Fibroblast of lung (primary cell): ENCODE results near the gene PGA3. TPM values are rescaled to one million over a fixed set of nuclear protein-coding genes. Genes with fewer than 3 reads are reported as not detected.

Experiments used
- DNase-seq, 2 donors: peaks; one replicate each; pipeline versions ENCODE4 v3.0.0 to v3.0.0-alpha.2; 2010; ENCODE audit warnings: low read depth in 2 of 2
- H2AFZ ChIP-seq: 2 replicates; pipeline ENCODE4 v1.5.1; 2012; ENCODE audit warnings: low read length, control low read depth, inconsistent platforms
- H3K27ac ChIP-seq: 2 replicates; pipeline ENCODE4 v1.5.1; 2011; ENCODE audit warnings: low read length, control low read depth; ENCODE audit not compliant: insufficient read depth
- H3K27me3 ChIP-seq: 2 replicates; pipeline ENCODE4 v1.5.1; 2011; ENCODE audit warnings: mild to moderate bottlenecking, low read length; ENCODE audit not compliant: control insufficient read depth, insufficient read depth
- H3K36me3 ChIP-seq: 2 replicates; pipeline ENCODE4 v1.5.1; 2011; ENCODE audit warnings: low read length; ENCODE audit not compliant: control insufficient read depth, insufficient read depth
- H3K4me1 ChIP-seq: 2 replicates; pipeline ENCODE4 v1.5.1; 2011; ENCODE audit warnings: low read length; ENCODE audit not compliant: control insufficient read depth, insufficient read depth; ENCODE audit errors: extremely low read depth
- H3K4me2 ChIP-seq: 2 replicates; pipeline ENCODE4 v1.5.1; 2011; ENCODE audit warnings: low read length, control low read depth; ENCODE audit not compliant: insufficient read depth; ENCODE audit errors: extremely low read depth
- H3K4me3 ChIP-seq, 4 experiments: fragments of 200-600 bp in 1 of 4; sonication (generic) in 1 of 4; replicated peaks in 1 of 4; 2 replicates each; pipeline ENCODE4 v1.5.1; 2011 to 2016; ENCODE audit warnings: low read length in 4 of 4, low read depth in 3 of 4, mild to moderate bottlenecking in 3 of 4, control low read depth in 2 of 4, inconsistent platforms in 1 of 4, mixed read lengths in 1 of 4; ENCODE audit not compliant: insufficient read depth in 1 of 4; ENCODE audit errors: control extremely low read depth in 1 of 4
- H3K79me2 ChIP-seq: 2 replicates; pipeline ENCODE4 v1.5.1; 2012; ENCODE audit warnings: mild to moderate bottlenecking, low read length, inconsistent platforms; ENCODE audit not compliant: control insufficient read depth, insufficient read depth
- H3K9ac ChIP-seq: 2 replicates; pipeline ENCODE4 v1.5.1; 2011; ENCODE audit warnings: mild to moderate bottlenecking, low read length, control low read depth; ENCODE audit not compliant: insufficient read depth
- H3K9me3 ChIP-seq: 2 replicates; pipeline ENCODE4 v1.5.1; 2012; ENCODE audit warnings: low read depth, low read length; ENCODE audit not compliant: control insufficient read depth, insufficient read depth
- H4K20me1 ChIP-seq: 2 replicates; pipeline ENCODE4 v1.5.1; 2011; ENCODE audit warnings: low read length; ENCODE audit not compliant: control insufficient read depth, insufficient read depth; ENCODE audit errors: extremely low read depth
- EZH2 ChIP-seq: IDR thresholded peaks from 2 replicates; pipeline ENCODE4 v1.5.1; 2012; ENCODE audit warnings: low read length, control low read depth, mild to moderate bottlenecking; ENCODE audit errors: missing control alignments
- polyA plus RNA-seq, 2 donors: library from polyadenylated mRNA; depleted of rRNA in 1 of 2; stranded (reverse) in 1 of 2; unstranded in 1 of 2; fragments of >200 nt; gene quantifications; 2 replicates each; pipeline ENCODE4 v1.2.1, GENCODE V29; 2011 to 2012; ENCODE audit warnings: missing spikeins in 1 of 2
- total RNA-seq: library from RNA; depleted of rRNA; stranded (reverse); fragments of >200 nt; gene quantifications from 2 replicates; pipeline ENCODE4 v1.2.1, GENCODE V29; 2014
- TF ChIP-seq, protein P1 (sequence below), 2 donors: IDR thresholded peaks in 1 of 2; conservative IDR thresholded peaks in 1 of 2; 1 replicate in 1 of 2; 2 replicates in 1 of 2; pipeline ENCODE4 v1.5.1; 2011 to 2012; ENCODE audit warnings: low read length in 2 of 2, control low read depth in 1 of 2, inconsistent platforms in 1 of 2, low read depth in 1 of 2, mild to moderate bottlenecking in 1 of 2

Gene PGA3
- total and polyA plus RNA-seq, 2 donors (not counting 1 experiment from before 2014, with no cell fraction given): 0.24 to 4.3 TPM

DNA sequence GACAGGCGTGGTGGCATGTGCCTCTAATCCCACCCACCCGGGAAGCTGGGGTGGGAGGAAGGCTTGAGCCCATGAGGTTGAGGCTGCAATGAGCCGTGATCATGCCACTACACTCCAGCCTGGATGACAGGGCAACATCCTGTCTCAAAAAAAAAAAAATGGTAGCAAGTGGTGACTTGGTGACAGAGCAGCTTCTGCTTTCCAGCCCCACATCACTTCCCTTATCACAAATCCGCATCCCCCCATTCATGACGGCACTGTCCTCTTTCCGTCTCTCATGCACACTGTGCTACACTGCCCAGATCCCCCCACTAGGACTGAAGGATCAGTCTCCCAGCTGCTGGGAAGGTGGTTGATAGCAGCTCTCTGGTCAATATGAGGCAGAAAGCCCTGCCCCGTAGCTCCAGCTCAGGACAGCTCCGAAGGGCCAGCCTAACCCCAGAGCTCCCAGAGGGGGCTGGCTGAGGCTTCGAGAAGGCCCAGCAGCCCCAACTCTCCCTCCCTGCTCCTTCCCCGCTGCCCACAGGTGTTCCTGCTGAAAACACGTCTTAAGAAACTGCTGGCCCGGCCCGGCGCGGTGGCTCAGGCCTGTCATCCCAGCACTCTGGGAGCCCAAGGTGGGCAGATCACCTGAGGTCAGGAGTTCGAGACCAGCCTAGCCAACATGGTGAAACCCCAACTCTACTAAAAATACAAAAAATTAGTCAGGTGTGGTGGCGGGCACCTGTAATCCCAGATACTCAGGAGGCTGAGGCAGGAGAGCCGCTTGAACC lies 53.6 kb downstream of the PGA3 start:
- Histone ChIP-seq H3K27ac (no peak overlapping the region), H2AFZ (no peak overlapping the region), H3K9ac (no peak overlapping the region), H3K36me3 (no peaks in the 10 kb centered on the region), H3K4me1 (no peaks in the 10 kb centered on the region), H3K4me2 (no peak overlapping the region), H3K27me3 (no peaks in the 10 kb centered on the region), H3K9me3 (no peaks in the 10 kb centered on the region), H4K20me1 (no peaks in the 10 kb centered on the region), H3K4me3 (no peak overlapping the region), H3K79me2 (no peaks in the 10 kb centered on the region)
- TF ChIP-seq EZH2: no peak
- TF ChIP-seq, protein P1, sequence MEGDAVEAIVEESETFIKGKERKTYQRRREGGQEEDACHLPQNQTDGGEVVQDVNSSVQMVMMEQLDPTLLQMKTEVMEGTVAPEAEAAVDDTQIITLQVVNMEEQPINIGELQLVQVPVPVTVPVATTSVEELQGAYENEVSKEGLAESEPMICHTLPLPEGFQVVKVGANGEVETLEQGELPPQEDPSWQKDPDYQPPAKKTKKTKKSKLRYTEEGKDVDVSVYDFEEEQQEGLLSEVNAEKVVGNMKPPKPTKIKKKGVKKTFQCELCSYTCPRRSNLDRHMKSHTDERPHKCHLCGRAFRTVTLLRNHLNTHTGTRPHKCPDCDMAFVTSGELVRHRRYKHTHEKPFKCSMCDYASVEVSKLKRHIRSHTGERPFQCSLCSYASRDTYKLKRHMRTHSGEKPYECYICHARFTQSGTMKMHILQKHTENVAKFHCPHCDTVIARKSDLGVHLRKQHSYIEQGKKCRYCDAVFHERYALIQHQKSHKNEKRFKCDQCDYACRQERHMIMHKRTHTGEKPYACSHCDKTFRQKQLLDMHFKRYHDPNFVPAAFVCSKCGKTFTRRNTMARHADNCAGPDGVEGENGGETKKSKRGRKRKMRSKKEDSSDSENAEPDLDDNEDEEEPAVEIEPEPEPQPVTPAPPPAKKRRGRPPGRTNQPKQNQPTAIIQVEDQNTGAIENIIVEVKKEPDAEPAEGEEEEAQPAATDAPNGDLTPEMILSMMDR (conservative IDR thresholded peaks at IDR 0.05 in 1 of 2, IDR thresholded peaks at IDR 0.05 in 1 of 2; ENCODE audit: low read depth in 1 of 2, low read length in 2 of 2): no peak
- DNase-seq: no peak

GRCh38 chr11:61258546-61258945 lies 55.2 kb downstream of the PGA3 start:
- Histone ChIP-seq H2AFZ (no peak overlapping the region), H4K20me1 (no peaks in the 10 kb centered on the region), H3K79me2 (no peaks in the 10 kb centered on the region), H3K9ac (no peak overlapping the region), H3K27ac (no peak overlapping the region), H3K27me3 (no peaks in the 10 kb centered on the region), H3K36me3 (no peaks in the 10 kb centered on the region), H3K4me3 (no peak overlapping the region), H3K9me3 (no peaks in the 10 kb centered on the region), H3K4me1 (no peaks in the 10 kb centered on the region), H3K4me2 (no peak overlapping the region)
- DNase-seq: no peak
- TF ChIP-seq, protein P1 (conservative IDR thresholded peaks at IDR 0.05 in 1 of 2, IDR thresholded peaks at IDR 0.05 in 1 of 2; ENCODE audit: low read depth in 1 of 2, low read length in 2 of 2): no peak
- TF ChIP-seq EZH2: no peak

DNA sequence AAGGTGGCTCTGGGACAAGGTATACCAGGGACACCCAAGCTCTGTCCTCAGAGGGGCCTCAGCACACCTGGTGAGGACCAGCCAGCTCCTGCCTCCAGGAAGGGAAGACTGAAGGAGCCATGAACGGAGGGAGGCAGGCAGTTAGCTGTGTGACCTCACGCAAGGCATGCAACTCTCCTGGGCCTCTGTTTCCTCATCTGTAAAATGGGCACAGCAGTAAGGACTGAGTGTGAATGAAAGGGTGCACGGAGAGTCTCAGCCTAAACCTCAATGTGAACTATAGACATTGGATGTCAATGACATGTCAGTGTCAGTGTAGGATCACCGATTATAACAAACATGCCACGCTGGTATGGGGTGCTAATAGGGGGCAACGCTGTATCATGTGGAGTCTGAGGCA lies 56.0 kb downstream of the PGA3 start:
- Histone ChIP-seq H3K9me3 (no peaks in the 10 kb centered on the region), H3K4me3 (no peak overlapping the region), H4K20me1 (no peaks in the 10 kb centered on the region), H3K79me2 (no peaks in the 10 kb centered on the region), H3K9ac (no peak overlapping the region), H3K36me3 (no peaks in the 10 kb centered on the region), H3K27me3 (no peaks in the 10 kb centered on the region), H3K4me1 (no peaks in the 10 kb centered on the region), H3K27ac (no peak overlapping the region), H2AFZ (no peak overlapping the region), H3K4me2 (no peak overlapping the region)
- TF ChIP-seq, protein P1 (conservative IDR thresholded peaks at IDR 0.05 in 1 of 2, IDR thresholded peaks at IDR 0.05 in 1 of 2; ENCODE audit: low read depth in 1 of 2, low read length in 2 of 2): no peak
- TF ChIP-seq EZH2: no peak
- DNase-seq: no peak

Other genes with a start within 250 kb of the PGA3 start
- not detected in 2 replicates for gene CD6, start 231.8 kb upstream of the PGA3 start, total RNA-seq
- gene CD6, start 231.8 kb upstream of the PGA3 start, polyA plus RNA-seq: not detected in 2 replicates
- not detected in 2 replicates for gene CD5, start 101.0 kb upstream of the PGA3 start, total RNA-seq
- gene CD5, start 101.0 kb upstream of the PGA3 start, polyA plus RNA-seq: not detected in 2 replicates
- 7.2 and 7.6 TPM in 2 replicates for gene VPS37C, start 42.1 kb upstream of the PGA3 start, total RNA-seq
- 9.9 and 10.7 TPM in 2 replicates for gene VPS37C, start 42.1 kb upstream of the PGA3 start, polyA plus RNA-seq
- 2.3 TPM in 1 of 2 replicates, not detected in the other for gene PGA4, start 18.8 kb downstream of the PGA3 start, total RNA-seq
- gene PGA4, start 18.8 kb downstream of the PGA3 start, polyA plus RNA-seq: 0.28 TPM in 1 of 2 replicates, not detected in the other
- gene PGA5, start 37.7 kb downstream of the PGA3 start, total RNA-seq: 3.3 TPM in 1 of 2 replicates, not detected in the other
- 0.18 and 1.3 TPM in 2 replicates for gene PGA5, start 37.7 kb downstream of the PGA3 start, polyA plus RNA-seq
- gene VWCE, start 91.8 kb downstream of the PGA3 start, total RNA-seq: 1.5 and 1.7 TPM in 2 replicates
- 0.30 and 0.68 TPM in 2 replicates for gene VWCE, start 91.8 kb downstream of the PGA3 start, polyA plus RNA-seq
- 241 and 282 TPM in 2 replicates for gene DDB1, start 129.6 kb downstream of the PGA3 start, total RNA-seq
- gene DDB1, start 129.6 kb downstream of the PGA3 start, polyA plus RNA-seq: 289 and 298 TPM in 2 replicates
- gene TKFC, start 129.7 kb downstream of the PGA3 start, total RNA-seq: 15.9 and 27.1 TPM in 2 replicates
- gene TKFC, start 129.7 kb downstream of the PGA3 start, polyA plus RNA-seq: 11.5 and 15.9 TPM in 2 replicates
- 39.3 and 65.1 TPM in 2 replicates for gene CYB561A3, start 158.4 kb downstream of the PGA3 start, total RNA-seq
- gene CYB561A3, start 158.4 kb downstream of the PGA3 start, polyA plus RNA-seq: 43.9 and 48.3 TPM in 2 replicates
- 20.0 and 30.2 TPM in 2 replicates for gene TMEM138, start 158.9 kb downstream of the PGA3 start, total RNA-seq
- 78.0 and 95.9 TPM in 2 replicates for gene TMEM138, start 158.9 kb downstream of the PGA3 start, polyA plus RNA-seq
- 10.4 and 12.3 TPM in 2 replicates for gene TMEM216, start 189.1 kb downstream of the PGA3 start, total RNA-seq
- gene TMEM216, start 189.1 kb downstream of the PGA3 start, polyA plus RNA-seq: 14.1 and 18.4 TPM in 2 replicates
- gene CPSF7, start 226.5 kb downstream of the PGA3 start, total RNA-seq: 14.4 and 18.0 TPM in 2 replicates
- 38.1 and 53.6 TPM in 2 replicates for gene CPSF7, start 226.5 kb downstream of the PGA3 start, polyA plus RNA-seq
- gene SDHAF2, start 226.6 kb downstream of the PGA3 start, total RNA-seq: 34.4 and 61.8 TPM in 2 replicates
- 65.3 and 68.8 TPM in 2 replicates for gene SDHAF2, start 226.6 kb downstream of the PGA3 start, polyA plus RNA-seq